Activated CD4-positive, alpha-beta T cell treated with anti-CD3 and anti-CD28 coated beads for 36 hours (primary cell): Measurements from ENCODE around the gene NTM. TPM values are rescaled to one million over a fixed set of nuclear protein-coding genes. Genes with fewer than 3 reads are reported as not detected.

Experiments
- ATAC-seq: fragments of 200-7000 bp; cut with Tn5 transposase; one replicate; pipeline ENCODE4 v1.10.0; 2021; ENCODE audit warnings: mild to moderate bottlenecking, moderate library complexity
- CTCF ChIA-PET: fragments of 350-600 bp; sonication (Branson Sonifier 250); formaldehyde crosslinking; loops from one replicate; lab custom pipeline; 2021; ENCODE audit warnings: antibody characterized with exemption; lab: Charles Lee
- POLR2A ChIA-PET: fragments of 350-600 bp; sonication (Branson Sonifier 250); formaldehyde crosslinking; loops from one replicate; lab custom pipeline; 2021; ENCODE audit warnings: antibody characterized with exemption, inconsistent platforms; lab: Charles Lee
- DNase-seq: peaks from one replicate; pipeline ENCODE4 v3.0.0-alpha.2; 2020
- H3K27ac Mint-ChIP-seq: one replicate; pipeline ENCODE4 v1.8.0; 2021; ENCODE audit warnings: mixed read lengths
- H3K27me3 Mint-ChIP-seq: one replicate; pipeline ENCODE4 v1.8.0; 2021; ENCODE audit warnings: mixed read lengths
- H3K36me3 Mint-ChIP-seq: one replicate; pipeline ENCODE4 v1.8.0; 2021; ENCODE audit warnings: low read depth, mixed read lengths
- H3K4me1 Mint-ChIP-seq: one replicate; pipeline ENCODE4 v1.8.0; 2021; ENCODE audit warnings: mixed read lengths
- H3K4me3 Mint-ChIP-seq: one replicate; pipeline ENCODE4 v1.8.0; 2021; ENCODE audit warnings: mild to moderate bottlenecking, moderate library complexity, mixed read lengths
- H3K9me3 Mint-ChIP-seq: one replicate; pipeline ENCODE4 v1.8.0; 2021; ENCODE audit warnings: low read depth, mixed read lengths
- intact Hi-C, 2 experiments: fragments of 100-400 bp; cut with DNase I in 1 of 2; cut with micrococcal nuclease in 1 of 2; formaldehyde crosslinking; loops; one replicate each; pipeline versions ENCODE4 v1.14.2 to v1.15.1; 2022 to 2024; cut with DNase I, micrococcal nuclease
- total RNA-seq, 2 experiments: library from RNA; stranded (reverse); gene quantifications; one replicate each; pipeline ENCODE4 v1.2.3, GENCODE V29; 2021

NTM gene
- total RNA-seq, 2 experiments from 2014 or later: not detected

DNA sequence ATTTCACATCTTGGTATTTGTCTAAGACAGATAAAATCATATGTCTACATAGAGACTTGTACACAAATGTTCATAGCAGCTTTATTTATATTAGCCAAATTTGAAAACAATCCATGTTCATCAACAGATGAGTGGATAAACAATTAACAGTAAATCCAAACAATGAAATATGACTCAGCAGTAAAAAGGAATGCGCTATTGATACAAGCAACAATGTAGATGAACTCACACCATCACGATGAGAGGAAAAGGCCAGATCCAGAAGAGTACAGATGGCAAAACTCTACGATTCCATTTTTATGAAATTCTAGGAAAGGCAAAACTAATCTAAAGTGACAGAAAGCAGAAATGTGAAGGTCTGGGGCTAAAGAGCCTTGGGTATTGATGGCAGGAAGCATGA is 384.3 kb downstream of the NTM start:
- intact Hi-C loops: no loop called here
- DNase-seq (no peak), ATAC-seq (no peak)
- H3K4me1 Mint-ChIP-seq: no peaks in the 10 kb centered on the region
- CTCF ChIA-PET: no interaction called here
- POLR2A ChIA-PET: no interaction called here
- H3K27me3 Mint-ChIP-seq: peaks cover 4% of the 10 kb centered on the region
- peaks cover 3% of the 10 kb centered on the region for H3K9me3 Mint-ChIP-seq
- H3K36me3 Mint-ChIP-seq: no peaks in the 10 kb centered on the region
- H3K27ac Mint-ChIP-seq: no peak overlapping the region
- H3K4me3 Mint-ChIP-seq: no peak overlapping the region

DNA sequence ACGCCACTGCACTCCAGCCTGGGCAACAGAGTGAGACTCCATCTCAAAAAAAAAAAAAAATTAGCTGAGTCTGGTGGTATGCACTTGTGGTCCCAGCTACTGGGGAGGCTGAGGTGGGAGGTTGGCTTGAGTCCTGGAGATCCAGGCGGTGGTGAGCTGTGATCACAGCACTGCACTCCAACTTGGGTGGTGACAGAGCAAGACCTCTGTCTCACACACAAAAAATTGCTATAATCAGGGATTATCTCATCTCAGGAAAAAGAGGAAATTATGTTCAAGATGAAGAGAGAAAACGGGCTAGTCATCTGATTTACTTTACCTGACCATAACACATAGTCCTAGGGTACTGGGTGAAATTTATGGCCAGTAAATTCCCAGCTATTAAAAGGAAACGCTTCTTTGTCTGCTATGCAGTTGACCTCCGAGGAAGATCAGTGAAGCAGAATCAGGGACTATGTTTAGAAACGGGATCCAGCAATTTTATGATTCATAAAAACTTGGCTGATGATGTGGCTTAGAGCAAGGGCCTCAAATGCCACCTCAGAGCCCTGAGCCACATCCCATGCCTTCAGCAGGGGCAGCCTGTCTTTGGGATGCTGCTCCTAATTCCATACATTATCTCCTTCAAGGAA is 386.2 kb downstream of the NTM start:
- Mint-ChIP-seq H3K36me3 (no peaks in the 10 kb centered on the region), H3K27ac (no peak overlapping the region), H3K4me3 (no peak overlapping the region), H3K27me3 (no peaks in the 10 kb centered on the region), H3K9me3 (peaks cover 3% of the 10 kb centered on the region), H3K4me1 (no peaks in the 10 kb centered on the region)
- CTCF ChIA-PET: interaction anchor here (1.8 kb wide), 1 partner anchor 9 kb away, joined by 6 read pairs; no protein-coding TSS in a partner anchor
- POLR2A ChIA-PET: no interaction called here
- ATAC-seq (no peak), DNase-seq (no peak)
- intact Hi-C loops: no loop called here

DNA sequence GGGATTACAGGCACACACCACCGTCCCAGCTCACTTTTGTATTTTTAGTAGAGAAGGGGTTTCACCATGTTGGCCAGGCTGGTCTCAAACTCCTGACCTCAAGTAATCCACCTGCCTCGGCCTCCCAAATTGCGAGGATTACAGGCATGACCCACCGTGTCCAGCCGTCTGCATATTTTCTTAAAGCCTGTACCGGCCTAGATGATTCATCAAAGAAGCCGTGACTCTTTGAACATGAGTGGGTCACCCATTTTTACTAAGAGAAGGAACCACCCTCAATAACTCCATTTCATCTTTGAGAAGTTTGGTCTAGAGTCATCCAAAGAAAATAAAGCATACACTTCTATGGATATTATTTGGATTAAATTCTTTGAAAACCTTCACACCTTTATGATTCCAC is 388.3 kb downstream of the NTM start:
- H3K36me3 Mint-ChIP-seq: no peaks in the 10 kb centered on the region
- H3K9me3 Mint-ChIP-seq: no peaks in the 10 kb centered on the region
- no peak overlapping the region for H3K27ac Mint-ChIP-seq
- ChIA-PET POLR2A (no interaction called here), CTCF (interaction anchor here (0.6 to 1.8 kb wide), 2 partner anchors 11 to 218 kb away, joined by 4 to 6 read pairs; no protein-coding TSS in a partner anchor)
- no peaks in the 10 kb centered on the region for H3K4me1 Mint-ChIP-seq
- intact Hi-C loops: no loop called here
- ATAC-seq: no peak
- H3K4me3 Mint-ChIP-seq: no peak overlapping the region
- no peaks in the 10 kb centered on the region for H3K27me3 Mint-ChIP-seq
- no peak for DNase-seq

GRCh38 chr11:131759140-131759539 is 388.7 kb downstream of the NTM start:
- Mint-ChIP-seq H3K27ac (no peak overlapping the region), H3K36me3 (no peaks in the 10 kb centered on the region), H3K27me3 (no peaks in the 10 kb centered on the region), H3K4me3 (no peak overlapping the region), H3K4me1 (no peaks in the 10 kb centered on the region), H3K9me3 (no peaks in the 10 kb centered on the region)
- ChIA-PET CTCF (interaction anchor here (0.6 kb wide), 1 partner anchor 218 kb away, joined by 4 read pairs; no protein-coding TSS in a partner anchor), POLR2A (no interaction called here)
- DNase-seq: no peak
- no peak for ATAC-seq
- intact Hi-C loops: no loop called here

DNA sequence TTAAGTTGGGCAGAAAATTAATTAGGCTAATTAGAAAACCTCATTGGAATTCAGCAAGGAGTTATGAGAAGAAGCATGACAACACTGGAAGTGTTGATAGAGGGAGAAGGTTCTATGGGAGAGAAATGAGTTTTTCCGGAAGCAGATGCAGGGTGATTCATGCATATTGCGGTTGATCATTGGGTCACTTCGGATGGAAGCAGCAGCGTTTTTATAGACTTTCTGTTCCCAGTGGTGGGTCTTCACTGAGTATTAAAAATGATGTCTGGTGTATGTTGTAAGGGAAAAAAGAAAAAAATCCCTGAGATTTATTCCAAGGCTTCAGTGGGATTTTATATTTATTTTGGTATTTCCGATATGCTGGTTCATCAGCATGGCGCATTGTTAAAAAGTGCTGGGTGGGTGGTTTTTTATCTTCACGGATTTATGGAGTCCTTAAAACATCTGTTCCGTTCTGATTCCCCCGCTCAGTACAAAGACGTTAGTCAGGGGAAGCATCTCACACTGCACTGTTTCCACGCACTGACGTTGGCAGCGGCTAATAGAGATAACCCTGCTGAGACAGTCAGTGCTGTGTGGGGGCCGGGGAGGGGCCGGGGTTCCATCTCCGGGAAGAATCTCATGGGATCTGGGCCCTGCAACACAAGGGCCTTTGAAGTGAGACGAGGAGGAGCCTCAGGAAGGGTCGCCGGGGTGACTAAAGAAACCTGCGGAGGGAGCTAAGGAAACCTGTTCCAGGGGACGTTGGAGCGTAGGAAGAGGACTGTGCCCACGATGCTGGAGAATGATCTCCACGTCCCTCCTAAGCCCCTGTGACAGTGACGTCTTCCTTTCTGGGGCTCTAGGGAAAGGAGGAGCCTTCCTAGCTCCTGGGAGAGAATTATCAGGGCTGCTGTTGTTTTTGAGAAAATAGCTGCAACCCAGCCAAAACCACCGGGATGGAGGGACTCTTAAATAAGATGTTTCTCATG is 390.0 kb downstream of the NTM start:
- no peaks in the 10 kb centered on the region for H3K9me3 Mint-ChIP-seq
- ATAC-seq: no peak
- H3K36me3 Mint-ChIP-seq: no peaks in the 10 kb centered on the region
- H3K4me1 Mint-ChIP-seq: no peaks in the 10 kb centered on the region
- intact Hi-C loops: no loop called here
- POLR2A ChIA-PET: no interaction called here
- H3K27ac Mint-ChIP-seq: no peak overlapping the region
- CTCF ChIA-PET: no interaction called here
- no peaks in the 10 kb centered on the region for H3K27me3 Mint-ChIP-seq
- H3K4me3 Mint-ChIP-seq: no peak overlapping the region
- DNase-seq: no peak

GRCh38 chr11:131762346-131763110 is 392.1 kb downstream of the NTM start:
- no peaks in the 10 kb centered on the region for H3K4me1 Mint-ChIP-seq
- H3K27ac Mint-ChIP-seq: no peak overlapping the region
- no peak for ATAC-seq
- DNase-seq: no peak
- POLR2A ChIA-PET: no interaction called here
- CTCF ChIA-PET: no interaction called here
- H3K27me3 Mint-ChIP-seq: no peaks in the 10 kb centered on the region
- intact Hi-C loops: no loop called here
- H3K36me3 Mint-ChIP-seq: no peaks in the 10 kb centered on the region
- H3K4me3 Mint-ChIP-seq: no peak overlapping the region
- H3K9me3 Mint-ChIP-seq: no peaks in the 10 kb centered on the region

DNA sequence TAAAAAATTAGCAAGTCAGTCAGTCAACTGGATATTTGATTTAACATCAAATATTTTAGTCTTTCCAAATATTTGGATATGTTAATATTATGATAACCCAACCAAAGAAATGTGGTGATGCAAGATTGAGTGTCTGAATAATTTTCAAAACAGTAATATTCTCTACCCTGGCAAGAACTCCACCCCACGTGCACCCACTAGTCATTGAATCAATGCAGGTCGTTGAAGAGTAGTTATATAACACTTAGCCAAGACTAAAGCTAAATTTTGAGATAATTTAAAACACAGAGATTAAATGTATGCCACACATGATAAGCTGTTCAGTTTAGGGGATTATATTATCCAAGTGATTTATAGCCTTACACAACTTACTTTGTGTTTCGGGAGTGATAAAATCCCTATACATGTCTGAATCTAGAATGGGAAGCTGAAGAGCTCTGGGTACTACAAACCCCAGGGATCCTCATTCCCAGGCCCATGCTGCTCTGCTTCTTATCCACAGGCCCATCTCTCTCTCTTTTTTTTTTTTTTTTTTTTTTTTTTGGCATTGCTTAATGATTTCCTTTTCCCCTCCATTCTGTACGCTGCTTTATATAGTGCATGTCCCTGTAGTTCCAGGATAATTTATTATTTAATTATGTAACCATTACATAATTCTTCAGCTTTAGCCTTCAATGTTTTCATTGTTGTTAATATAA is 392.9 kb downstream of the NTM start:
- Mint-ChIP-seq H3K27ac (no peak overlapping the region), H3K4me1 (no peaks in the 10 kb centered on the region), H3K27me3 (no peaks in the 10 kb centered on the region), H3K36me3 (no peaks in the 10 kb centered on the region), H3K9me3 (no peaks in the 10 kb centered on the region), H3K4me3 (no peak overlapping the region)
- DNase-seq (no peak), ATAC-seq (no peak)
- ChIA-PET CTCF (interaction anchor here (0.6 to 1.3 kb wide), 3 partner anchors 14 to 233 kb away, joined by 3 to 4 read pairs (median 4); no protein-coding TSS in a partner anchor), POLR2A (no interaction called here)
- intact Hi-C loops: no loop called here

DNA sequence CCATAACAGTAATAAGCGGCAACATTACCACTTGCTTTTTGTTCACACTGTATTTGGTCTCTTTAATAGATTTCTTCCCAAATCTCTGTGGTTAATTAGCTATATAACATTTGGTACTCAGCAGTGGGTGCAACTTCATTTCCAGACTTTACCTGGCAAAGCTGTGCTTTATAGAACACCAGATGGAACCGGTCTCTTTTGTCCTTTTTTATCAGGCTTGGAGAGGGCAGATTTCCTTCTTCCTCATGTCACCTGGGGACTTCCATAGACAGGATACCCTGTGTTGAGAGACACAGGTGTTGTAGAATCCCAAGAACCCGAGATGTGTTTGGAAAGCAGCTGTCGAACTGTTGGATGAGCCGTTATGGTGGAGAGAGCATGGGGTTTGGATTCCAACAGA is 393.7 kb downstream of the NTM start:
- Mint-ChIP-seq H3K9me3 (no peaks in the 10 kb centered on the region), H3K36me3 (no peaks in the 10 kb centered on the region), H3K27me3 (no peaks in the 10 kb centered on the region), H3K4me1 (no peaks in the 10 kb centered on the region), H3K4me3 (no peak overlapping the region), H3K27ac (no peak overlapping the region)
- ChIA-PET CTCF (interaction anchor here (0.7 to 1.3 kb wide), 3 partner anchors 15 to 91 kb away, joined by 3 to 4 read pairs (median 3); no protein-coding TSS in a partner anchor), POLR2A (no interaction called here)
- DNase-seq (no peak), ATAC-seq (no peak)
- intact Hi-C loops: no loop called here

- no peak for ATAC-seq
- ChIA-PET CTCF (interaction anchor here (0.7 to 1.3 kb wide), 2 partner anchors 15 to 91 kb away, joined by 3 to 4 read pairs; no protein-coding TSS in a partner anchor), POLR2A (no interaction called here)
- no peak for DNase-seq
- Mint-ChIP-seq H3K27ac (no peak overlapping the region), H3K4me3 (no peak overlapping the region), H3K27me3 (no peaks in the 10 kb centered on the region), H3K36me3 (no peaks in the 10 kb centered on the region), H3K4me1 (no peaks in the 10 kb centered on the region), H3K9me3 (no peaks in the 10 kb centered on the region)
- intact Hi-C loops: no loop called here
Measured at GRCh38 chr11:131764649-131765048, 394.2 kb downstream of the NTM start.

DNA sequence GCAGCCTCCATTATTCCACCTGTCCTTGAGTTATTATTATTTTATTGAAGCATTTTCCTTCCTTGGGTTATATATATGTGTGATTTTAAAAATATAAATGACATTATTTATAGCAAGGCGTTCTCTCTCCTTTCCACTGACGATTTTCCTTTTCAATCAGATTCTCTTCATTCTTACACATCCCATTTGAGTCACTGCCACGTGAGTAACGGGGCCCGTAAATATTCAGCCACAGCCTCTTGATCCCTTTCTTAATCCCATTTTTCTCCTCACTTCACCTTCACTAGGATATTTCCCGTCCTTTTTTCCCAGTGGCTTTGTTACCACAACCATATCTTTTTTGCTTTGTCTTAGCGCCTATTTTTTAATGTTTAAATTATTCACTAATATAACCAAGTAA is 396.2 kb downstream of the NTM start:
- ATAC-seq (no peak), DNase-seq (no peak)
- H3K4me3 Mint-ChIP-seq: no peak overlapping the region
- H3K36me3 Mint-ChIP-seq: no peaks in the 10 kb centered on the region
- no peak overlapping the region for H3K27ac Mint-ChIP-seq
- POLR2A ChIA-PET: no interaction called here
- no peaks in the 10 kb centered on the region for H3K9me3 Mint-ChIP-seq
- no peaks in the 10 kb centered on the region for H3K27me3 Mint-ChIP-seq
- no peaks in the 10 kb centered on the region for H3K4me1 Mint-ChIP-seq
- CTCF ChIA-PET: no interaction called here
- intact Hi-C loops: no loop called here

GRCh38 chr11:131767421-131767820 is 397.0 kb downstream of the NTM start:
- Mint-ChIP-seq H3K27me3 (no peaks in the 10 kb centered on the region), H3K9me3 (no peaks in the 10 kb centered on the region), H3K4me1 (no peaks in the 10 kb centered on the region), H3K27ac (no peak overlapping the region), H3K36me3 (no peaks in the 10 kb centered on the region), H3K4me3 (no peak overlapping the region)
- ATAC-seq (no peak), DNase-seq (no peak)
- ChIA-PET POLR2A (no interaction called here), CTCF (no interaction called here)
- intact Hi-C loops: no loop called here
